ENCODE measurements around the gene IER2.
A peak's percentile ranks its signal among the peaks of the same experiment; 100 is the strongest.
"Not testable (repeated sequence)": the region's sequence is repeated elsewhere in the genome, so short reads cannot be mapped to it uniquely, and the experiment has no call there.

The IER2 gene

DNA sequence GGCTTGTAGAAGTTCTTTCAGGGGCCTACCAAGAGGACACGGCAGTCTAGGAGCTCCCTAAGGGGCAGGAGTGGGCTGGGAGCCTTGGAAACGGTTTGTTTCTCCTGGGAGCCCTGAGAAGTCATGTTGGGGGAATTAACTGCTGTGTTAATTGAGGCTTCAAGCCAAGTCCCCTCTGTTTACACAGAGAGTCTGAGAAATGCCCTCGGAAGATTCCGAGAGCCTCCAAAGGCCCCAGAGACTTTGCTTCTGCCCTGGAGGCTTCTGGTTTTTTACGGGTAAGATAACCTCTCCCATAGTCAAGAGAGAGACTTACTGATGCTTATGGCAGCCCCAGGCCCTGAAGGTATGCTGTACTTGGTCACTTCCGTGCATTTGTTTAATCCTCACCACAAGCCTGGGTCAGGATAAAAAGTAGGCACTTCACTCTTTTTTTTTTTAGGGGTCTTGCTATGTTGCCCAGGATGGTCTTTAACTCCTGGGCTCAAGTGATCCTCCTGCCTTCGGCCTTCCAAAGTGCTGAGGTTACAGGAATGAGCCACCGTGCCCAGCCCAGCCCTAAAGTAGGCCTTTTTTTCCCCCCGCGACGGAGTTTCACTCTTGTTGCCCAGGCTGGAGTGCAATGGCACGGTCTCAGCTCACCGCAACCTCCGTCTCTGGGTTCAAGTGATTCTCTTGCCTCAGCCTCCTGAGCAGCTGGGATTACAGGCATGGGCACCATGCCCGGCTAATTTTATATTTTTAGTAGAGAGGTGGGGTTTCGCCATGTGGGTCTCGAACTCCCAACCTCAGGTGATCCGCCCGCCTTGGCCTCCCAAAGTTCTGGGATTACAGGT is 15.2 kb downstream of the IER2 start:
- peak; percentile 6 for DNase-seq

DNA sequence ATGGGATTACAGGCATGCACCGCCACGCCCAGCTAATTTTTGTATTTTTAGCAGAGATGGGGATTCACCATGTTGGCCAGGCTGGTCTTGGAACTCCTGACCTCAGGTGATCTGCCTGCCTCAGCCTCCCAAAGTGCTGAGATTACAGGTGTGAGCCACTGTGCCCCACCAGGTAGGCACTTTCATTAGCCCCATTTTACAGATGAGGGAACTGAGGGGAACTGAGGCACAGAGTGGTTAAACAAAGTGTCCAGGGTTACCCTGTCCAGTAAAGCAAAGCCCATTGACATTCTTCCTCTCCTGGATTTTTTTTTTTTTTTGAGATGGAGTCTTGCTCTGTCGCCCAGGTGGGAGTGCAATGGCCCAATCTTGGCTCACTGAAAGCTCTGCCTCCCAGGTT is 15.9 kb downstream of the IER2 start:
- DNase-seq = not testable (repeated sequence)

DNA sequence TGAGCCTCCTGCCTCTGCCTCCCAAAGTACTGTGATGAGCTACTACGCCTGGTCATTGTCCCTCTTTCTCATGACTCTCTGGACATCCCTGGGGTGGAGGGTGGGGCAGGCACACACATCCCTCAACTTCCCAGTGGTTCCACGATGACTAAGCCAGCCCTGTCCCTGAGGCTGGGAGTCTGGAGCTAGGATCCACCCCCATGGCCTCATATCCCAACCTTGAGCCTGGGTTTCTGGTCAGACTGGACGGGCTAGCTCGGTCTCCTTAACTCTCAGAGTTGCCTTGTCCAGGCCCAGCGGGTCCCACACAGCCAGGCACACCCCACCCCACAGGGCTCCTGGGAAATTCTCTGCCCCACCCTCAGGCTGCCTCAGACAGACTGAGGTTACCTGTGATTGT is 19.6 kb downstream of the IER2 start:
- DNase-seq = no peak

DNA sequence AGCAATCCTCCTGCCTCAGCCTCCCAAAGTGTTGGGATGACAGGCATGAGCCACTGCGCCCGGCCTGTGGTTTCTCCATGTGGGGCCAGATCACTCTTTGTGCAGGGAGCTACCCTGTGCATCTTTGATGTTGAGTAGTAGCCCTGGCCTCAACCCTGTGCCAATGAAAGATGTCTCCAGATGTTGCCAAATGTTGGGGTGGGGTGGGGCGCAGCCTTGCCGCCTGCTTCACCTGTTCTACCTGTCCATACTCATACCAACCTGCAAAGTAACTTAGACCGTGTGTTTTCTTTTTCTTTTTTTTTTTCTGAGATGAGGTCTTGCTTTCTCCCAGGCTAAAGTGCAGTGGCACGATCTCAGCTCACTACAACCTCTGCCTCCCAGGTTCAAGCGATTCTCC is 20.9 kb downstream of the IER2 start:
- DNase-seq = peak; percentile 2

DNA sequence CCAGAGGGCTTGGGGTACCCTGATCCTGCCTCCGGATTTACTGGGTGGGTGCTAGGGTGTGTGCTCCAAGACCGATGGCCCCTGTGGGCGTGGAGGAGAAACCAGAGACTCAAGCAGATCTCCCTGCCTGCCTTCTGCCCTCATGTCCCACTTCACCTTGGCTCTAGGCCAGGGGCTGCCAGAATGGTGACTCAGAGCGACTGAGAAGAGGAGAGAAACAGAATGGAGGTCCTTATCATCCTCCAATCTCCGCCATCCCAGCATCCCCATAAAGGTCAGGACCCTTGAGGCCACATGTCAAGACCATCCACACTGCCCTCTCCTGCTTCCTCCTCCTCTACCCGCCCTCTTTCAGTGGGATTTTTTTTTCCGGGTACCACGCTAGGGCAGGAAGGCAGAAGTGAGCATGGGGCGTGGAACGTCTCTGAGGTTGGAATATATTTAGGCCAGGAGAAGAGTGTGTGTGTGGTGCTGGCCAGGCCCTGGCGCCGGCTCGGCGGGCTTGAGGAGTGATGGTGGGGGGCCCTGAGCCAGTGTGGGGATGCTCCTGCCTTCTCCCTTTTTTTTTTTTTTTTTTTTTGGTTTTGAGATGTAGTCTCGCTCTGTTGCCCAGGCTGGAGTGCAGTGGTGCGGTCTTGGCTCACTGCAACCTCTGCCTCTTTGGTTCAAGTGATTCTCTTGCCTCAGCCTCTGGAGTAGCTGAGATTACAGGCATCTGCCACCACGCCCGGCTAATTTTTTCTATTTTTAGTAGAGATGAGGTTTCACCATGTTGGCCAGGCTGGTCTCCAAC is 22.3 kb downstream of the IER2 start:
- DNase-seq = peak; percentile 90

DNA sequence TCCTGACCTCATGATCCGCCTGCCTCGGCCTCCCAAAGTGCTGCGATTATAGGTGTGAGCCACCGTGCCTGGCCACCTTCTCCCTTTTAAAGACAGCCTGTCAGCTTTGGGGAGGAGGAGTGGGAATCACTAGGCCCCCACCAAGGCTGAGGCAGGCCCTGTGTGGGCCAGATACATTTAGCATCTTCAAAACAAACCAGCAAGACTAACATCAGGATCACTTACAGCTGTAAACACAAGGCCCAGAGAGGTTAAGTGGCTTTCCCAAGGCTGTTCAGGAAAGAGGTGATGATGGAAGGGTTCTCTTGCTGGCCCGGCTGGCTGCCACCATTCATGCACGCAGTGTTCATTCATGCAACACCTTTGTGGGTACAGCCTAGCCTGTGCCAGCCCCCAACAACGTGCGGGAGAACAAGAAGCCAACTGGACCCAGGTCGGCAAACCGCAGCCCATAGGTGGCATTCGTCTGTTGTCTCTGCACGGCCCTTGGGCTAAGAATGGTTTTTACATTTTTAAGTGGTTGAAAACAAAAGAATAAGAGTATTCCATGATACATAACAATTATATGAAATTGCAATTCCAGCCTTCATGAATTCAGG is 23.0 kb downstream of the IER2 start:
- DNase-seq = no peak

DNA sequence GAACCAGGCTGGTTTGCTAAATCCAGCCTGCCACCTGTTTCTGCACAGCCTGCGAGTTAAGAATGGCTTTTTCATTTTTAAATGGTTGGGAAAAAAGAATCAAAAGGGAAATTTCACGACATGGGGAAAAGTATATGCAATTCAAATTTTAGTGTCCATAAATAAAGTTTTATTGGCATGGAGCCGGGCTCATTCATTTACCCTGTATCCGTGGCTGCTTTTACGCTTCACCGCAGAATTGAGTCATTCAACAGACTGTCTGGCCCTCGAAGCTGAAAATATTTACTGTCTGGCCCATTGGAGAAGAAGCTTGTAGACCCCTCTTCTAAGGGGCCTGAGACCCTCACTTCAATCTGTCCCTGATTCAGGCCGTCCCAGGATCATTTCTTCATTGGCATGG is 26.1 kb downstream of the IER2 start:
- no peak for DNase-seq

DNA sequence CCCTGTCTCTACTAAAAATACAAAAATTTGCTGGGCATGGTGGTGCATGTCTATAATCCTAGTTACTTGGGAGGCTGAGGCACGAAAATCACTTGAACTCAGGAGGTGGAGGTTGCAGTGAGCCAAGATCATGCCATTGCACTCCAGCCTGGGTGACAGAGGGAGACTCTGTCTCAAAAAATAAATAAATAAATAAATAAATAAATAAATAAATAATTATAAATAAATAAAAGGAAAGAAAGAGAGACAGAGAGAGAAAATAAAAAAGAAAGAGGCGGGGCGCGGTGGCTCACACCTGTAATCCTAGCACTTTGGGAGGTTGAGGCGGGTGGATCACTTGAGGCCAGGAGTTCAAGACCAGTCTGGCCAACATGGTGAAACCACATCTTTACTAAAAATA is 27.4 kb downstream of the IER2 start:
- DNase-seq = not testable (repeated sequence)

DNA sequence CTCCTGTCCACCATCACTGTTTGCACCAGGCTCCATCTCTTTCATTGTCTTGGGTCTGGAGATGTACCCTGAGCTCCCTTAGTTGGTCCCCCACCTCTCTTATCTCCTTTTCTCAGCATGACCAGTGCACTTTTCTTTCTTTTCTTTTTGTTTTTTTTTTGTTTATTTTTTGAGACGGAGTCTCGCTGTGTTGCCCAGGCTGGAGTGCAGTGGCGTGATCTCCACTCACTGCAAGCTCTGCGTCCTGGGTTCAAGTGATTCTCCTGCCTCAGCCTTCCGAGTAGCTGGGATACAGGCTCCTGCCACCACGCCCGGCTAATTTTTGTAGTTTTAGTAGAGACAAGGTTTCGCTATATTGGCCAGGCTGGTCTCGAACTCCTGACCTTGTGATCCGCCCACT is 28.1 kb downstream of the IER2 start:
- not testable (repeated sequence) for DNase-seq

DNA sequence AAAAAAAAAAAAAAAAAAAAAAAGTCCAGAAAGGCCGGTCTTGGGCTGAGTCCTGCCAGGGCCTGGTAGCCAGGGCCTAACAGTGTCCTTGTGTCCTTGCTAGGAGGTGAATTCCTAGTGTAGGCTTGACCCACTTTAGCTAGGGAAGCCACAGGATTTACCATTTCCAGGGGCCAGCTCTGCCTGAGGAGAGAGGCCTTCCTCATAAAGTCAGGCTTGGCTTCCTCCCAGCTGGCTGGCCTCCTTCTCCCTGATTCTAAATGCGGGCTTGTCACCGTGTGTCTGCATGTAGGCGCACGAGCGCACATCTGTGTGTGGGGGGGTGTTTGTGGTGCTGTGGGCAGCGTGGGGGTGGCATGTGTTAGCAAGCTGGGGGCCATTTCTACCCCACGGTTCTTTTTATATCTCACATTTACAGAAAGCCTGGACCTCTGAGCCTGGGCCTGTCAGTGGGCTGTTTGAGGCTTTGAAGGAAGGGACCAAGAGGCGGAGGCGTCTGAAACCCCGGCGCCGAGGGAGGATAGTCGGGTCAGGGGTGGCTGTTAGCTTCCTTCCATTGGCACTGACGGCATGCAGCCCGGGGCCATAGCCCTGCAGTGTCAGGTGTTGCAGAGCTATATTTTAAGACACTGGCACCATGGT is 31.7 kb downstream of the IER2 start:
- peak; percentile 61 for DNase-seq

DNA sequence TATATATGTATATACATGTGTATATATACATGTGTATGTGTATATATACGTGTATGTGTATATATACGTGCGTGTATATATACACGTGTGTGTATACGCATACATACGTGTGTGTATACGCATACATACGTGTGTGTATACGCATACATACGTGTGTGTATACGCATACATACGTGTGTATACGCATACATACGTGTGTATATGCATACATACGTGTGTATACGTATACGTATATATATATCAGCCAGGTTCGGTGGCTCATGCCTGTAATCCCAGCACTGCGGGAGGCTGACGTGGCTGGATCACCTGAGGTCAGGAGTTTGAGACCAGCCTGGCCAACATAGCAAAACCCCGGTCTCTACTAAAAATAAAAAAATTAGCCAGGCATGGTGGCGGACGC is 34.7 kb downstream of the IER2 start:
- DNase-seq = not testable (repeated sequence)

DNA sequence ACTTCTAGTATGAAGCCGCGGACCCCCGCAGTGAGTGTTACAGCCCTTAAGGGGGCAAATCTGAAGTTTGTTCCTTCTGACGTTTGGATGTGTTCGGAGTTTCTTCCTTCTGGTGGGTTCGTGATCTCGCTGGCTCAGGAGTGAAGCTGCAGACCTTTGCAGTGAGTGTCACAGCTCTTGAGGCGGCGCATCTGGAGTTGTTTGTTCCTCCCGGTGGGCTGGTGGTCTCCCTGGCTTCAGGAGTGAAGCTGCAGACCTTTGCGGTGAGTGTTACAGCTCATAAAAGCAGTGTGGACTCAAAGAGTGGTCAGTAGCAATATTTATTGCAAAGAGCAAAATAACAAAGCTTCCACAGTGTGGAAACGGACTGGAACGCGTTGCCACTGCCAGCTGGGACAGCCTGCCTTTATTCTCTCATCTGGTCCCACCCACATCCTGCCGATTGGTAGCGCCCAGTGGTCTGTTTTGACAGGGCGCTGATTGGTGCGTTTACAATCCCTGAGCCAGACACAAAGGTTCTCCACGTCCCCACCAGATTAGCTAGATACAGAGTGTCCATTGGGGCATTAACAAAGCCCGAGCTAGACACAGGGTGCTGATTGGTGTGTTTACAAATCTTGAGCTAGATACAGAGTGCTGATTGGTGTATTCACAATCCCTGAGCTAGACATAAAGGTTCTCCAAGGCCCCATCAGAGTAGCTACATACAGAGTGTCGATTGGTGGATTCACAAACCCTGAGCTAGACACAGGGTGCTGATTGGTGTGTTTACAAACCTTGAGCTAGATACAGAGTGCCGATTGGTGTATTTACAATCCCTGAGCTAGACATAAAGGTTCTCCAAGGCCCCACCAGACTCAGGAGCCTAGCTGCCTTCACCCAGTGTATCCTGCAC is 35.8 kb downstream of the IER2 start:
- peak; percentile 2 for DNase-seq

DNA sequence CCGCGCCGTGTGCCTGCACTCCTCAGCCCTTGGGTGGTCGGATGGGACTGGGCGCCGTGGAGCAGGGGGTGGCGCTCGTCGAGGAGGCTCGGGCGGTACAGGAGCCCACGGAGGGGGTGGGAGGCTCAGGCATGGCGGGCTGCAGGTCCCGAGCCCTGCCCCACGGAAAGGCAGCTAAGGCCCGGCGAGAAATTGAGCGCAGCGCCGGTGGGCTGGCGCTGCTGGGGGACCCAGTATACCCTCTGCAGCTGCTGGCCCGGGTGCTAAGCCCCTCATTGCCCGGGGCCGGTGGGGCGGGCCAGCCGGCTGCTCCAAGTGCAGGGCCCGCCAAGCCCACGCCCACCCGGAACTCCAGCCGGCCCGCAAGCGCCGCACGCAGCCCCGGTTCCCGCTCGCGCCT is 36.5 kb downstream of the IER2 start:
- DNase-seq = not testable (repeated sequence)

DNA sequence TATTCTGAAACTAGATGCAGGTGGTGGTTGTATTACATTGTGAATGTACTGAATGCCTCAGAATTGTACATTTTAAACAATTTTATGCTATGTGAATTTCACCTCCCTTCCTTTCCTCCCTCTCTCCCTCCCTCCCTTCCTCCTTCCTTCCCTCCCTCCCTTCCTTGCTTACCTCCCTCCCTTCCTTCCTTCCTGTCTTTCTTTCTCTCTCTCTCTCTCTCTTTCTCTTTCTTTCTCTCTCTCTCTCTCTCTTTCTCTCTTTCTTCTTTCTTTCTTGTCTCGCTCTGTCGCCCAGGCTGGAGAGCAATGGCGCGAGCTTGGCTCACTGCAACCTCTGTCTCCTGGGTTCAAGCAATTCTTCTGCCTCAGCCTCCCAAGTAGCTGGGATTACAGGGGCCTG is 37.2 kb downstream of the IER2 start:
- DNase-seq = no peak

DNA sequence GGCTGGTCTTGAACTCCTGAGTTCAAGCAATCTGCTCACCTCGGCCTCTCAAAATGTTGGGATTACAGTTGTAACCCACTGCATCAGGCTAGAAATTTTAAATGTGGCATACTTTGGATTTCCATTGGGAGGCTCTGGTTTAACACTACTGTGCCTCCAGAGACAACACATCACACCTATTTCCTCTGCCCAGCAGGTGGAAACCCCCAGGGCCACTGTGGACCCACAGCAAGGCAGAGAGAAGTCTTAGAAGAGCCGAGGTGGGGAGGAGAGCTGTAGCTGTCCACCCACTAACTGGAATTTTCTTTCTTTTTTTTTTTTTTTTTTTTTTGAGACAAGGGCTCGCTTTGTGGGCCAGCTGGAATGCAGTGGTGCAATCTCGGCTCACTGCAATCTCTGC is 39.4 kb downstream of the IER2 start:
- no peak for DNase-seq

DNA sequence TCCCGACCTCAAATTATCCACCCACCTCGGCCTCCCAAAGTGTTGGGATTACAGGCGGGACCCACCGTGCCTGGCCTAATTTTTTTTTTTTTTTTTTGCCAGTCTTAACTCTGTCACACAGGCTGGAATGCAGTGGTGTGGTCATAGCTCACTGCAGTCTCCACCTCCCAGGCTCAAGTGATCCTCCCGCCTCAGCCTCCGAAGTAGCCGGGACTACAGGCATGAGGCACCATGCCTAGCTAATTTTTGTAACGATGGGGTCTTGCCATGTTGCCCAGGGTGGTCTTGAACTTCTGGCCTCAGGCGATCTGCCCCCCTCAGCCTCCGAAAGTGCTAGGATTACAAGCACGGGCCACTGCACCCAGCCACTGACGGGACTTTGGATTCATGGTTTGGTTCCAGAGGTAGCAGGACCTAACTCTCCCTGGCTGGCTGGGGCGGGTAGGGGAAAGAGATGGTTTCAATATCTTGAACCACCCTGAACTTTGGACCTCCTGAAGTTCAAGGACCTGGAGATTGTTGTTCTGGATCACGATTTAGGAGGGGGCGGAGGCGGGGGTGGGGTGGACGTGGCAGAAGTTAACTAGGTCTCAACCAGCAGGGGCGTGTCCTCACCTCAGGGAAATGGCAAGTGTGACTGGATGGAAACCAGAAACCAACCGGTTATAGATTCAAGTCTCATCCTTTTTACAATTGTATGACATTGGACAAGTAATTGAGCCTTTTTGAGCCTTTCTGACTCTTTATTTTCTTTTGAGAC is 40.8 kb downstream of the IER2 start:
- no peak for DNase-seq

DNA sequence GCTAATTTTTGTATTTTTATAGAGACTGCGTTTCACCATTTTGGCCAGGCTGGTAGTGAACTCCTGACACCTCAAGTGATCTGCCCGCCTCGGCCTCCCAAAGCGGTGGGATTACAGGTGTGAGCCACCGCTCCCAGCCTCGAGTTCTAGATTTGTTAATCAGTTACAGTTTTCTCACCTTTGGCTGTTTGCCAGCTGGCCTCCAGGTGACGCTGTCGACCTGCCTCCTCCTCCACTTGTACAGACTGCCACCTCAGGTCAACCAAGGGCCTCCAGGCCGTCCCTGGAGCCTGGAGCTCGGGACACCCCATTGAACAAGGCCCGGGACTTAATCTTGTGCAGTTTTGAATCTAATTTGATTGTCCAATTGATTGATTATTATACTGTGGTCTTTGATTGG is 45.5 kb downstream of the IER2 start:
- DNase-seq = peak; percentile 92

DNA sequence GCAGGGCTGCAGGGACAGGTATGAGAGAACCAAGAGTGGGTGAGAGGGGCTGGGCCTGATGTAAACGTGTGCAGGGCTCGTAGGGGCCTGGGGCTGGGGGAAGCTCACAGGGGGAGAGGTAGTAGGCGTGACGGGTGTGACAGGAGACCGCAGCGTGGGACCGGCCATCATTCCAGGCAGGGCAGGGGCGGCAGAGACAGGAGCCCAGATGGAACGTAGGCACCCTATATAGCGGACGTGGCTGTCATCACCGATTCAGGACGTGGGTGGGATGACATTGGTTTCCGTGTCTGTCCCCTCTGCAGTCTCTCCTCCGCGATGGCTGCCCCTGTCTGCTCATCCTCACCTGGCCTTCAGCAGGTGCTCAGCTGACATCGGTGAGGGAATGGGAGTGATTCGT is 48.4 kb downstream of the IER2 start:
- no peak for DNase-seq

DNA sequence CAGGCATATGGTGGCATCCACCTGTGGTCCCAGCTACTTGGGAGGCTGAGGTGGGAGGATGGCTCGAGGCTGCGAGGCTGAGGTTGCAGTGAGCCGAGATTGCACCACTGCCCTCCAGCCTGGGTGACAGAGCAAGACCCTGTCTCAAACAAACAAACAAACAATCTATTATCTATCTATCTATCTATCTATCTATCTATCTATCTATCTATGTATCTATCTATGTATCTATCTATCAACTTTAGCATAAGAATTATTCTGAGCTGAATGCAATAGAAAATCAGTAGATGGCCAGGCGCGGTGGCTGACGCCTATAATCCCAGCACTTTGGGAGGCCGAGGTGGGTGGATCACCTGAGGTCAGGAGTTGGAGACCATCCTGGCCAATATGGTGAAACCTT is 51.9 kb downstream of the IER2 start:
- DNase-seq = not testable (repeated sequence)

Data from RPMI8226 (cell line).